Keratinocyte (primary cell): Measurements from ENCODE around the gene RMND5A. TPM values are rescaled to one million over a fixed set of nuclear protein-coding genes. Genes with fewer than 3 reads are reported as not detected.

Experiments used
- DNase-seq: peaks from one replicate; pipeline ENCODE4 v3.0.0-alpha.2; 2011; ENCODE audit warnings: low read depth, missing footprints, low spot score
- FAIRE-seq: peaks from 2 replicates; lab custom pipeline; 2011; peaks lifted over from hg19 to GRCh38; lab: Jason Lieb, UNC
- H2AFZ ChIP-seq: 2 replicates; pipeline ENCODE4 v1.6.0; 2012; ENCODE audit warnings: low read length, control low read depth, inconsistent platforms; ENCODE audit not compliant: control insufficient read depth
- H3K27ac ChIP-seq: 2 replicates; pipeline ENCODE4 v1.5.1; 2011; ENCODE audit warnings: low read length; ENCODE audit not compliant: control insufficient read depth, insufficient read depth
- H3K27me3 ChIP-seq: 3 replicates; pipeline ENCODE4 v1.6.0; 2011; ENCODE audit warnings: low read length; ENCODE audit not compliant: control insufficient read depth, insufficient read depth; ENCODE audit errors: extremely low read depth
- H3K36me3 ChIP-seq, 2 experiments: 2 replicates in 1 of 2; 3 replicates in 1 of 2; pipeline ENCODE4 v1.5.1; 2011; ENCODE audit warnings: low read length in 2 of 2, mild to moderate bottlenecking in 1 of 2; ENCODE audit not compliant: control insufficient read depth in 2 of 2, insufficient read depth in 2 of 2; ENCODE audit errors: extremely low read depth in 1 of 2
- H3K4me1 ChIP-seq: 3 replicates; pipeline ENCODE4 v1.5.1; 2011; ENCODE audit warnings: low read length; ENCODE audit not compliant: control insufficient read depth, insufficient read depth; ENCODE audit errors: extremely low read depth
- H3K4me2 ChIP-seq: 3 replicates; pipeline ENCODE4 v1.6.0; 2011; ENCODE audit warnings: low read depth, low read length; ENCODE audit not compliant: control insufficient read depth, insufficient read depth; ENCODE audit errors: extremely low read depth
- H3K4me3 ChIP-seq, 3 experiments: fragments of 200-600 bp in 1 of 3; sonication (generic) in 1 of 3; 2 replicates in 2 of 3; 3 replicates in 1 of 3; pipeline ENCODE4 v1.5.1; 2011 to 2016; ENCODE audit warnings: low read length in 3 of 3, mild to moderate bottlenecking in 3 of 3, control low read depth in 2 of 3, inconsistent platforms in 1 of 3, low read depth in 1 of 3, mixed read lengths in 1 of 3, mixed run types in 1 of 3, moderate library complexity in 1 of 3; ENCODE audit not compliant: control insufficient read depth in 2 of 3, insufficient read depth in 2 of 3; ENCODE audit errors: extremely low read depth in 1 of 3
- H3K79me2 ChIP-seq: 2 replicates; pipeline ENCODE4 v1.6.0; 2012; ENCODE audit warnings: low read length; ENCODE audit not compliant: control insufficient read depth, insufficient read depth
- H3K9ac ChIP-seq: 3 replicates; pipeline ENCODE4 v1.6.0; 2011; ENCODE audit warnings: low read length; ENCODE audit not compliant: control insufficient read depth, insufficient read depth; ENCODE audit errors: extremely low read depth
- H3K9me1 ChIP-seq: 3 replicates; pipeline ENCODE4 v1.6.0; 2011; ENCODE audit warnings: low read length; ENCODE audit not compliant: control insufficient read depth, insufficient read depth; ENCODE audit errors: extremely low read depth
- H3K9me3 ChIP-seq: 2 replicates; pipeline ENCODE4 v1.5.1; 2012; ENCODE audit warnings: low read depth, low read length; ENCODE audit not compliant: control insufficient read depth
- H4K20me1 ChIP-seq: 3 replicates; pipeline ENCODE4 v1.6.0; 2011; ENCODE audit warnings: low read length; ENCODE audit not compliant: control insufficient read depth, insufficient read depth; ENCODE audit errors: extremely low read depth
- CTCF ChIP-seq, 3 experiments: IDR thresholded peaks in 1 of 3; conservative IDR thresholded peaks in 1 of 3; optimal IDR thresholded peaks in 1 of 3; 2 replicates in 2 of 3; 3 replicates in 1 of 3; pipeline versions ENCODE3 to v1.5.1; 2011; ENCODE audit warnings: low read length in 3 of 3, mild to moderate bottlenecking in 3 of 3, moderate library complexity in 2 of 3, control low read depth in 1 of 3, inconsistent platforms in 1 of 3; ENCODE audit not compliant: insufficient read depth in 2 of 3; ENCODE audit errors: extremely low read depth in 1 of 3
- EZH2 ChIP-seq: IDR thresholded peaks from one replicate; pipeline ENCODE4 v1.6.1; 2012; ENCODE audit warnings: inconsistent platforms, mild to moderate bottlenecking, low read length, moderate library complexity
- dilution Hi-C: fragments of 300-500 bp; cut with MboI; formaldehyde crosslinking; loops from one replicate; pipeline ENCODE4 v1.7.0; 2020; ENCODE audit warnings: low sequenced_read_pairs; ENCODE audit not compliant: extremely low pct_ligation_motif_present
- polyA plus RNA-seq, 5 experiments: library from polyadenylated mRNA; depleted of rRNA in 3 of 5; stranded (reverse) in 3 of 5; stranded (forward) in 1 of 5; unstranded in 1 of 5; fragments of >200 nt; gene quantifications; 1 replicate in 1 of 5; 2 replicates in 3 of 5; 3 replicates in 1 of 5; pipeline versions ENCODE4 v1.2.1 to v1.2.3, GENCODE V29; 2011 to 2012; ENCODE audit warnings: missing spikeins in 2 of 5, low read depth in 1 of 5, low replicate concordance in 1 of 5

Gene RMND5A
- polyA plus RNA-seq, 1 donor (not counting 4 experiments of a cell fraction or from before 2014, with no cell fraction given): 26.0 TPM

- DNase-seq (no peak), FAIRE-seq (no peak)
- Histone ChIP-seq H3K9me1 (no peaks in the 10 kb centered on the region), H4K20me1 (no peaks in the 10 kb centered on the region), H3K4me2 (no peak overlapping the region), H3K27me3 (peaks cover 8% of the 10 kb centered on the region), H3K9me3 (no peaks in the 10 kb centered on the region), H3K27ac (no peak overlapping the region), H3K79me2 (no peaks in the 10 kb centered on the region), H3K4me3 (no peak overlapping the region), H2AFZ (no peak overlapping the region), H3K4me1 (no peaks in the 10 kb centered on the region), H3K36me3 (no peaks in the 10 kb centered on the region), H3K9ac (no peak overlapping the region)
- dilution Hi-C loops: no loop called here
- no peak for TF ChIP-seq EZH2
- no peak for TF ChIP-seq CTCF (optimal IDR thresholded peaks at IDR 0.05 in 1 of 3, IDR thresholded peaks at IDR 0.05 in 1 of 3, conservative IDR thresholded peaks at IDR 0.05 in 1 of 3; ENCODE audit: extremely low read depth in 1 of 3, insufficient read depth in 2 of 3, low read length in 3 of 3)
These were observed 61.3 kb downstream of the RMND5A start for GRCh38 chr2:86781363-86781762.

- dilution Hi-C loops: no loop called here
- peaks cover 10% of the 10 kb centered on the region for H3K27me3 ChIP-seq
- H2AFZ ChIP-seq: no peak overlapping the region
- no peak overlapping the region for H3K27ac ChIP-seq
- FAIRE-seq (no peak), DNase-seq (no peak)
- H4K20me1 ChIP-seq: no peaks in the 10 kb centered on the region
- H3K79me2 ChIP-seq: no peaks in the 10 kb centered on the region
- H3K4me3 ChIP-seq: no peak overlapping the region
- no peaks in the 10 kb centered on the region for H3K36me3 ChIP-seq
- H3K4me1 ChIP-seq: no peaks in the 10 kb centered on the region
- H3K9me1 ChIP-seq: no peaks in the 10 kb centered on the region
- no peak overlapping the region for H3K4me2 ChIP-seq
- H3K9ac ChIP-seq: no peak overlapping the region
- H3K9me3 ChIP-seq: no peaks in the 10 kb centered on the region
- no peak for TF ChIP-seq CTCF (optimal IDR thresholded peaks at IDR 0.05 in 1 of 3, IDR thresholded peaks at IDR 0.05 in 1 of 3, conservative IDR thresholded peaks at IDR 0.05 in 1 of 3; ENCODE audit: extremely low read depth in 1 of 3, insufficient read depth in 2 of 3, low read length in 3 of 3)
- TF ChIP-seq EZH2: no peak
These were observed 62.7 kb downstream of the RMND5A start for GRCh38 chr2:86782748-86783147.
